Esophagus muscularis mucosa (tissue), 4 donors: ENCODE data around the gene CADM3. TPM values are rescaled to one million over a fixed set of nuclear protein-coding genes. Genes with fewer than 3 reads are reported as not detected.

Experiments
- DNase-seq: peaks from one replicate; pipeline ENCODE4 v3.0.0-alpha.2; 2017; ENCODE audit errors: extremely low spot score
- H3K27ac ChIP-seq, 4 donors: fragments of 200-600 bp; sonication (generic); replicated peaks in 1 of 4; 1 replicate in 3 of 4; 2 replicates in 1 of 4; pipeline ENCODE4 v1.5.1; 2016 to 2019; ENCODE audit warnings: mild to moderate bottlenecking in 1 of 4
- H3K27me3 ChIP-seq, 4 donors: fragments of 200-600 bp; sonication (generic); one replicate each; pipeline versions ENCODE4 v1.5.1 to v1.6.0; 2016 to 2019
- H3K36me3 ChIP-seq, 4 donors: fragments of 200-600 bp; sonication (generic); one replicate each; pipeline ENCODE4 v1.5.1; 2016 to 2019
- H3K4me1 ChIP-seq, 4 donors: fragments of 200-600 bp; sonication (generic); one replicate each; pipeline ENCODE4 v1.5.1; 2016 to 2019
- H3K4me3 ChIP-seq, 4 donors: fragments of 200-600 bp; sonication (generic); 1 replicate in 2 of 4; 2 replicates in 2 of 4; pipeline ENCODE4 v1.5.1; 2016 to 2019; ENCODE audit warnings: mild to moderate bottlenecking in 4 of 4, moderate library complexity in 1 of 4
- H3K9me3 ChIP-seq, 4 donors: fragments of 200-600 bp; sonication (generic); 1 replicate in 3 of 4; 2 replicates in 1 of 4; pipeline ENCODE4 v1.5.1; 2016 to 2019
- CTCF ChIP-seq, 3 experiments: fragments of 200-600 bp in 2 of 3; fragments of 450-650 bp in 1 of 3; sonication (generic) in 2 of 3; IDR thresholded peaks; one replicate each; pipeline ENCODE4 v1.5.1; 2017 to 2019; ENCODE audit warnings: antibody characterized with exemption in 3 of 3, mild to moderate bottlenecking in 2 of 3, moderate library complexity in 1 of 3
- EP300 ChIP-seq: sonication (generic); formaldehyde crosslinking; IDR thresholded peaks from one replicate; pipeline ENCODE4 v1.6.1; 2017; ENCODE audit warnings: antibody characterized with exemption
- POLR2A ChIP-seq: fragments of 450-650 bp; IDR thresholded peaks from one replicate; pipeline ENCODE4 v1.6.1; 2017; ENCODE audit warnings: antibody characterized with exemption, moderate library complexity, mild to moderate bottlenecking, low read depth
- POLR2AphosphoS5 ChIP-seq, 2 donors: sonication (generic); formaldehyde crosslinking; IDR thresholded peaks; one replicate each; pipeline ENCODE4 v1.6.1; 2017; ENCODE audit warnings: antibody characterized with exemption in 2 of 2
- WGBS: methylation state at CpG from one replicate; pipeline ENCODE4 v1.1.5; 2018; 5-methylcytosine and 5-hydroxymethylcytosine counted together
- intact Hi-C: fragments of 100-400 bp; cut with DNase I; formaldehyde crosslinking; loops from one replicate; pipeline ENCODE4 v1.15.1; 2023
- total RNA-seq, 4 donors: library from RNA; depleted of rRNA; stranded (reverse); fragments of >200 nt; gene quantifications; one replicate each; pipeline versions ENCODE4 v1.1.0 to v1.2.1, GENCODE V29; 2016

The CADM3 gene
- total RNA-seq, 4 donors from 2014 or later, result 10.8 to 24.7 (median 20.4) TPM

DNA sequence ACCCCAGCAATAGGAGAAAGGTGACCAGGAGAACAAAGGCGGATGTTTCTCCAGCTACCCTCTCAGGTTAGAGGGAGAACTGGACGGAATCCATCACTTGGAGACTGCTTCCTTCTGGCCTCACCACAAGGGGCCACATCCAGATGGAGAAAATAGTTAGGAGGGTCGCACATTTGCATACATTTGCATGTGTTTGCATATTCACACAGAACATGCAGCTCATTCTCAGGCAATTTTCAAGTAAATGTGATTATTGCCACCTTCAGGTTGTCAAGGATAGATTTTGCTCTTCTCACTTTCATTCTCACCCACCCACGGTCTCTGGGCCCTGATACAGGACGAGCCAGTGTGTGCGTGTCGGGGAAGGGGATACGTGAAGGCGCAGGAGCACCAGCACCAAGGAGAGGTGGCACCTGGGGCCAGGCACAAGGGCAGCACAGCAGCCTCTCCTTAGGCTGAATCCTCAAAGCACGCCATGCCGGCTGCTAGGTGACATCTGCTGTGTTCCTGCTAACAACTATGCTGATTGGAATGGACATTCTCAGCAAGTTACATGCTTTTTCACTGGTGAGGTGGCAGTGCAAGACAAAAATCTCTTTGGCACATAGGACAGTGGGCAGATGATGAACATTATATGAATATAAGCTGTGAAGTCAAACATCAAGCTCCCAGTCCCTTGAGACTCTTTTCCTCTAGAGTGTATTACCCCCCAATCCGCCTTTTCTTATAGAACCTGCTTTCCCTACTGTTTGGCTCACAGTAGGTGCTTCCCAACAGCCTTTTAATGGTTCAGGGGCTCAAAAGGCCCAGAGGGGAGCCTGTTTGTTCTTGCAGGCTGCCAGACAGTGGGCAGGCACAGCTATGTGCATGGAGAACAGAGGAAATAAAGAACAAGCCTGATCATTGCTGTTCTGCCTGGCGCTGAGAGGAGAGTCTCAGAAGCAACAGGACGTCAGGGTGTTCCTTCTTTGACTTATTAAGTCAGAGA is 47.5 kb downstream of the CADM3 start:
- Histone ChIP-seq H3K27me3 (peaks cover 0 to 41% (median 0%) of the 10 kb centered on the region in 4 donors), H3K36me3 (no peaks in the 10 kb centered on the region), H3K27ac (no peak overlapping the region), H3K4me1 (no peaks in the 10 kb centered on the region), H3K9me3 (no peaks in the 10 kb centered on the region), H3K4me3 (no peak overlapping the region)
- DNase-seq, result peak; percentile 82
- WGBS, result 50% methylated on average over 14 of the region's 14 CpGs
- intact Hi-C loops, result no loop called here
- TF ChIP-seq POLR2AphosphoS5 (IDR thresholded peaks at IDR 0.05) (no peak), POLR2A (no peak), EP300 (no peak), CTCF (IDR thresholded peaks at IDR 0.05) (no peak)

- Histone ChIP-seq H3K4me1 (no peaks in the 10 kb centered on the region), H3K27ac (no peak overlapping the region), H3K36me3 (no peaks in the 10 kb centered on the region), H3K27me3 (peaks cover 0 to 36% (median 0%) of the 10 kb centered on the region in 4 donors), H3K4me3 (no peak overlapping the region), H3K9me3 (no peaks in the 10 kb centered on the region)
- TF ChIP-seq CTCF (IDR thresholded peaks at IDR 0.05) (no peak), POLR2AphosphoS5 (IDR thresholded peaks at IDR 0.05) (no peak), POLR2A (no peak), EP300 (no peak)
- WGBS, result 84% methylated on average over 5 of the region's 5 CpGs
- DNase-seq, result no peak
- intact Hi-C loops, result no loop called here
Measured at GRCh38 chr1:159222075-159222865, 50.9 kb downstream of the CADM3 start.

GRCh38 chr1:159223004-159223403 is 51.6 kb downstream of the CADM3 start:
- intact Hi-C loops, result no loop called here
- TF ChIP-seq POLR2AphosphoS5 (IDR thresholded peaks at IDR 0.05) (no peak), EP300 (no peak), CTCF (IDR thresholded peaks at IDR 0.05) (no peak), POLR2A (no peak)
- Histone ChIP-seq H3K9me3 (no peaks in the 10 kb centered on the region), H3K36me3 (no peaks in the 10 kb centered on the region), H3K4me1 (no peaks in the 10 kb centered on the region), H3K4me3 (no peak overlapping the region), H3K27me3 (peaks cover 0 to 36% (median 0%) of the 10 kb centered on the region in 4 donors), H3K27ac (no peak overlapping the region)
- DNase-seq, result no peak
- 77% methylated on average over 2 of the region's 2 CpGs for WGBS

DNA sequence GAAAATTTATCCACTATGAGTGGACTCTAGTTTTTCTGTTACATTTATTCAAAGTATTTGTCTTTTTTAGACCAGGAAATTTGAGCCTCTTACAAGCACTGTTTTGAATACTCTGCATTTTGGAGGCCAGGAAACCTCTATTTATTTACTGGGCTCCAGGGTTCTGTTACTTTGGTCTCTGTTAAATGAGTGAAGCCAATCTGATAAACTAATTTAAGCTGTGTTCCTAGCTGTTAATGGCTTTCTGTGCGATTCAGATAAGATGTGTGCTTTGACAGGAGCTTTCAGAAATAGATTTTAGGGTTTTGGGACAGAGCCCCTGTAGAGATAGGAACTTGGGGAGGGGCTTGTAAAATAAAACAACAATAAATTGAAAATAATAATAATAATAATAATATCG is 57.1 kb downstream of the CADM3 start:
- Histone ChIP-seq H3K27me3 (peaks cover 0 to 17% (median 0%) of the 10 kb centered on the region in 4 donors), H3K9me3 (no peaks in the 10 kb centered on the region), H3K27ac (no peak overlapping the region), H3K4me1 (no peaks in the 10 kb centered on the region), H3K4me3 (no peak overlapping the region), H3K36me3 (no peaks in the 10 kb centered on the region)
- intact Hi-C loops, result no loop called here
- no peak for DNase-seq
- WGBS, result 66% methylated on average over 2 of the region's 2 CpGs
- TF ChIP-seq POLR2A (no peak), POLR2AphosphoS5 (IDR thresholded peaks at IDR 0.05) (no peak), CTCF (IDR thresholded peaks at IDR 0.05) (no peak), EP300 (no peak)
